Neural progenitor cell (in vitro differentiated cells): ENCODE results near the gene GPR152. TPM values are rescaled to one million over a fixed set of nuclear protein-coding genes. Genes with fewer than 3 reads are reported as not detected.
A peak's percentile ranks its signal among the peaks of the same experiment; 100 is the strongest.

ENCODE experiments used
- DNase-seq: peaks from one replicate; pipeline ENCODE4 v3.0.0-alpha.2; 2016; ENCODE audit warnings: low spot score
- H2AFZ ChIP-seq: fragments of 200-600 bp; sonication (generic); replicated peaks from 2 replicates; pipeline ENCODE4 v1.6.1; 2016; ENCODE audit warnings: antibody characterized with exemption
- H3F3A ChIP-seq: fragments of 200-600 bp; sonication (generic); 2 replicates; pipeline ENCODE4 v1.6.1; 2016; ENCODE audit warnings: antibody characterized with exemption, low read depth
- H3K27ac ChIP-seq: fragments of 200-600 bp; sonication (generic); 2 replicates; pipeline ENCODE4 v1.5.1; 2016; ENCODE audit warnings: mild to moderate bottlenecking
- H3K27me3 ChIP-seq: fragments of 200-600 bp; sonication (generic); 2 replicates; pipeline ENCODE4 v1.6.1; 2016; ENCODE audit warnings: mild to moderate bottlenecking, moderate library complexity
- H3K36me3 ChIP-seq: fragments of 200-600 bp; sonication (generic); 2 replicates; pipeline ENCODE4 v1.5.1; 2016
- H3K4me1 ChIP-seq: fragments of 200-600 bp; sonication (generic); 2 replicates; pipeline ENCODE4 v1.6.1; 2016; ENCODE audit warnings: mixed run types
- H3K4me2 ChIP-seq: fragments of 200-600 bp; sonication (generic); 2 replicates; pipeline ENCODE4 v1.6.1; 2016
- H3K4me3 ChIP-seq: fragments of 200-600 bp; sonication (generic); 2 replicates; pipeline ENCODE4 v1.5.1; 2016
- H3K79me2 ChIP-seq: fragments of 200-600 bp; sonication (generic); 2 replicates; pipeline ENCODE4 v1.6.1; 2016; ENCODE audit warnings: low read depth
- H3K9ac ChIP-seq: fragments of 200-600 bp; sonication (generic); 2 replicates; pipeline ENCODE4 v1.6.1; 2016
- H3K9me3 ChIP-seq: fragments of 200-600 bp; sonication (generic); 2 replicates; pipeline ENCODE4 v1.5.1; 2016; ENCODE audit warnings: low read depth
- H4K20me1 ChIP-seq: fragments of 200-600 bp; sonication (generic); 2 replicates; pipeline ENCODE4 v1.6.1; 2016; ENCODE audit warnings: low read depth
- H3K27ac Mint-ChIP-seq: 3 replicates; pipeline ENCODE4 v1.8.0; 2021; ENCODE audit warnings: mixed read lengths
- H3K27me3 Mint-ChIP-seq: 2 replicates; pipeline ENCODE4 v1.8.0; 2022; ENCODE audit warnings: low read depth, mild to moderate bottlenecking, inconsistent platforms, moderate library complexity, mixed read lengths; ENCODE audit not compliant: insufficient read depth
- H3K36me3 Mint-ChIP-seq: 3 replicates; pipeline ENCODE4 v1.8.0; 2021; ENCODE audit warnings: mixed read lengths
- H3K4me1 Mint-ChIP-seq: 3 replicates; pipeline ENCODE4 v1.8.0; 2021; ENCODE audit warnings: mixed read lengths
- H3K4me3 Mint-ChIP-seq: 3 replicates; pipeline ENCODE4 v1.8.0; 2021; ENCODE audit warnings: mild to moderate bottlenecking, moderate library complexity, mixed read lengths
- H3K9me3 Mint-ChIP-seq: 3 replicates; pipeline ENCODE4 v1.8.0; 2020; ENCODE audit warnings: mixed read lengths
- CTCF ChIP-seq: fragments of 200-600 bp; sonication (generic); IDR thresholded peaks from 2 replicates; pipeline ENCODE4 v1.5.1; 2017; ENCODE audit warnings: antibody characterized with exemption, mild to moderate bottlenecking
- EZH2 ChIP-seq: fragments of 200-600 bp; sonication (generic); IDR thresholded peaks from 2 replicates; pipeline ENCODE4 v1.6.1; 2017; ENCODE audit warnings: antibody characterized with exemption, mild to moderate bottlenecking, moderate library complexity
- EZH2phosphoT487 ChIP-seq: fragments of 200-600 bp; sonication (generic); IDR thresholded peaks from 2 replicates; pipeline ENCODE4 v1.6.1; 2017; ENCODE audit warnings: antibody characterized with exemption
- total RNA-seq: library from RNA; depleted of rRNA; stranded (reverse); fragments of >200 nt; gene quantifications from 2 replicates; pipeline ENCODE4 v1.2.3, GENCODE V29; 2015; ENCODE audit warnings: low replicate concordance

GPR152 gene
- total RNA-seq, 1 donor from 2014 or later: not detected

GRCh38 chr11:67410369-67410831 is 42.1 kb downstream of the GPR152 start:
- peaks cover 13% of the 10 kb centered on the region for H3F3A ChIP-seq
- H3K4me1 ChIP-seq: peaks cover 22% of the 10 kb centered on the region
- H4K20me1 ChIP-seq: no peaks in the 10 kb centered on the region
- no peaks in the 10 kb centered on the region for H3K9me3 Mint-ChIP-seq
- peaks cover 21% of the 10 kb centered on the region for H3K4me1 Mint-ChIP-seq
- peaks cover 17% of the 10 kb centered on the region for H3K27me3 ChIP-seq
- H3K9me3 ChIP-seq: no peaks in the 10 kb centered on the region
- no peak overlapping the region for H3K4me3 ChIP-seq
- no peaks in the 10 kb centered on the region for H3K36me3 Mint-ChIP-seq
- peak overlapping the region; percentile 17 for H3K4me2 ChIP-seq
- H3K79me2 ChIP-seq: no peaks in the 10 kb centered on the region
- no peak overlapping the region for H3K4me3 Mint-ChIP-seq
- H3K27me3 Mint-ChIP-seq: peaks cover 15% of the 10 kb centered on the region
- no peak overlapping the region for H3K9ac ChIP-seq
- H3K36me3 ChIP-seq: no peaks in the 10 kb centered on the region
- DNase-seq: no peak
- TF ChIP-seq EZH2phosphoT487 (no peak), CTCF (no peak), EZH2 (no peak)
- no peak overlapping the region for H2AFZ ChIP-seq
- no peak overlapping the region for H3K27ac Mint-ChIP-seq
- no peak overlapping the region for H3K27ac ChIP-seq

- Histone ChIP-seq H3K36me3 (no peaks in the 10 kb centered on the region), H3K27ac (no peak overlapping the region), H3K27me3 (peaks cover 12% of the 10 kb centered on the region), H3K9me3 (no peaks in the 10 kb centered on the region), H3K4me3 (no peak overlapping the region), H2AFZ (no peak overlapping the region), H3K4me2 (peak overlapping the region; percentile 17), H4K20me1 (no peaks in the 10 kb centered on the region), H3K4me1 (peaks cover 20% of the 10 kb centered on the region), H3K9ac (no peak overlapping the region), H3F3A (peaks cover 13% of the 10 kb centered on the region), H3K79me2 (no peaks in the 10 kb centered on the region)
- no peak overlapping the region for H3K27ac Mint-ChIP-seq
- H3K36me3 Mint-ChIP-seq: no peaks in the 10 kb centered on the region
- no peaks in the 10 kb centered on the region for H3K9me3 Mint-ChIP-seq
- peak; percentile 67 for DNase-seq
- TF ChIP-seq EZH2 (no peak), EZH2phosphoT487 (no peak), CTCF (no peak)
- H3K4me3 Mint-ChIP-seq: no peak overlapping the region
- H3K4me1 Mint-ChIP-seq: peaks cover 21% of the 10 kb centered on the region
- H3K27me3 Mint-ChIP-seq: peaks cover 12% of the 10 kb centered on the region
Measured at GRCh38 chr11:67409781-67410368, 42.7 kb downstream of the GPR152 start.

- Histone ChIP-seq H3K9ac (no peak overlapping the region), H3K4me3 (no peak overlapping the region), H2AFZ (no peak overlapping the region), H3K4me1 (peaks cover 19% of the 10 kb centered on the region), H3K27me3 (peaks cover 6% of the 10 kb centered on the region), H3K36me3 (no peaks in the 10 kb centered on the region), H3K27ac (no peak overlapping the region), H3F3A (peaks cover 13% of the 10 kb centered on the region), H3K79me2 (no peaks in the 10 kb centered on the region), H3K9me3 (no peaks in the 10 kb centered on the region), H4K20me1 (no peaks in the 10 kb centered on the region), H3K4me2 (no peak overlapping the region)
- H3K27me3 Mint-ChIP-seq: peaks cover 13% of the 10 kb centered on the region
- no peak for TF ChIP-seq CTCF
- no peak for TF ChIP-seq EZH2
- no peak for TF ChIP-seq EZH2phosphoT487
- no peak overlapping the region for H3K4me3 Mint-ChIP-seq
- H3K27ac Mint-ChIP-seq: no peak overlapping the region
- no peaks in the 10 kb centered on the region for H3K9me3 Mint-ChIP-seq
- DNase-seq: no peak
- peaks cover 26% of the 10 kb centered on the region for H3K4me1 Mint-ChIP-seq
- H3K36me3 Mint-ChIP-seq: no peaks in the 10 kb centered on the region
Measured at GRCh38 chr11:67409261-67409666, 43.3 kb downstream of the GPR152 start.
